K562 (cell line): ENCODE data around the gene TRIM40. TPM values are rescaled to one million over a fixed set of nuclear protein-coding genes. Genes with fewer than 3 reads are reported as not detected.

Experiments used
- ATF1 ChIP-seq, 2 experiments: fragments of 450-650 bp in 1 of 2; IDR thresholded peaks; 2 replicates each; pipeline ENCODE4 v1.6.1; 2016; ENCODE audit warnings: missing compliant biosample characterization in 1 of 2, missing genetic modification characterization in 1 of 2
- GTF2A2 ChIP-seq: IDR thresholded peaks from 2 replicates; pipeline ENCODE4 v1.6.1; 2016; ENCODE audit warnings: mild to moderate bottlenecking, missing genetic modification characterization, missing compliant biosample characterization
- ZNF609 ChIP-seq: sonication (generic); formaldehyde crosslinking; IDR thresholded peaks from 2 replicates; pipeline ENCODE4 v1.8.1; 2023; ENCODE audit warnings: missing genetic modification reagents, mild to moderate bottlenecking, borderline replicate concordance
- polyA plus RNA-seq, 8 experiments: library from polyadenylated mRNA; depleted of rRNA in 4 of 8; stranded (reverse) in 5 of 8; unstranded in 3 of 8; fragments of >200 nt; fragmentation: Nextera tagmentation in 2 of 8; fragmentation: Illumina TruSeq in 1 of 8; extraction: Ambion mirVana in 2 of 8; extraction: Trizol in 1 of 8; gene quantifications; 2 replicates each; pipeline versions ENCODE4 v1.2.1 to v1.2.3, GENCODE V29; 2011 to 2014; ENCODE audit warnings: inconsistent platforms in 1 of 8, missing spikeins in 1 of 8
- total RNA-seq, 7 experiments: library from RNA; depleted of rRNA in 6 of 7; stranded (reverse); fragments of >200 nt in 6 of 7; fragmentation: Illumina TruSeq in 2 of 7; extraction: Trizol in 2 of 7; gene quantifications; 2 replicates each; pipeline versions ENCODE4 v1.2.1 to v1.2.3, GENCODE V29; 2011 to 2021; ENCODE audit warnings: low replicate concordance in 1 of 7

TRIM40 gene
- total and polyA plus RNA-seq, 9 of the 15 experiments (the other 6 are each of a cell fraction or from before 2014, with no cell fraction given) = 0.04 to 0.08 TPM; not detected in 7

GRCh38 chr6:30127238-30128093 lies 8.5 kb upstream of the TRIM40 start (continued):
- TF ChIP-seq ZNF609 (CRISPR knock-in tag) (no peak), ATF1 (CRISPR knock-in tag; IDR thresholded peaks at IDR 0.05) (no peak), ATF1 (tag; IDR thresholded peaks at IDR 0.05) (no peak), GTF2A2 (tag) (no peak)
